Stimulated activated CD8-positive, alpha-beta memory T cell treated with anti-CD3 and anti-CD28 coated beads, Interleukin-12 subunit alpha, Interleukin-12 subunit beta, amount 100 ng/mL, for 4 hours (primary cell): Measurements from ENCODE around the gene SLC35E2B.
A peak's percentile ranks its signal among the peaks of the same experiment; 100 is the strongest.
"Not testable (repeated sequence)": the region's sequence is repeated elsewhere in the genome, so short reads cannot be mapped to it uniquely, and the experiment has no call there.

Source experiments
- DNase-seq: peaks from one replicate; pipeline ENCODE4 v3.0.0-alpha.2; 2020; ENCODE audit warnings: low read depth

The SLC35E2B gene

DNA sequence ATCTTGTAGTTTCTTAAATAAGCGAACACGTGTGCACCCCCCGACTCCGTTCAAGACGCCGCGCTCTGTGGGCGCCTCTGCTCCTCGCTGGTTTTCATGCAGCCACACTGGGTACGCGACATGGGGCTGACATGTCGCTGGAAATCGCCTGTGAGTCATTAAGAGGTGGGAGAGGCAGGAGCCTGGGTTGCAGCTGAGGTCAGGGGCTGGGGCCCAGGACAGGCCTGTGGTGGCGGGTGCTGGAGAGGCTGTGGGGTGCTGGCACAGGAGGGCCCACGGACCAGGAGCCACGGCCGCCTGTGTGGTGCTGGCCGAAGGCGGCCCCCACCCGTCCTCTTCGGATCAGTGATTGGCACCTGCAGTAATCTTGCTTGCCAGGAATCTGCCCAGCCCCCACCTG is 17.8 kb downstream of the SLC35E2B start:
- not testable (repeated sequence) for DNase-seq

DNA sequence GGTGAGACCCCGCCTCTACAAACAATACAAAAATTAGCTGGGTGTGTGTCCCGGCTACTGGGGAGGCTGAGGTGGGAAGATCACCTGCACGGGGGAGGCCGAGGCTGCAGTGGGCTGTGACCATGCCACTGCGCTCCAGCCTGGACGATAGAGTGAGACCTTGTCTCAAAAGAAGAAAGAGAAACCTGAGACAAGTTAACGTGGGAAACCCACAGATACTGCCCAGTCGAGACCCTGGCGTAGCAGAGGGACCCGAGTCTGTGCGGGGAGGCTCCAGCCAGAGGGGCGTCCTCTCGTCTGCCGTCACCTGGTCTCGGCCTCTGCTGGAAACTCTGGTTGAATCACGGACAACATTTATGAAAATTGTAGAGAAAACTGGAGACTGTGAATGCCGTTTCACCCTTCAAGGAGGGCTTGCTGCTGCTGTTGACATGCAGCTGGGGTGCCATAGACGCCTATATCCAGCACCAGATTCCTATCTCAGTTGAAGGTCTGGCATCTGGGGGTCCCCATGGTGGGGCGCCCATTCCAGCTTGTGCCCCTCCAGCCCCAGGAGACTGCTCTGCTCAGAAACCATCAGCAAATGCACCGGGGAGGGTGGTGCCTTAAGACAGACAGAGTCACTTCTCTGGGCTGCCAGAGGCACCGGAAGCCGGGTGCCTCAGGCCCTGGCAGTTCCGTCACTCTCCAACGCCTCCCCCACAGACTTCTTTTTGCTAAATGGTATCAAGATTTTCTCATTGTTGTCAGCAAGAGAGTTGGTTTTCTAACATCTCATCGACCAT is 20.2 kb downstream of the SLC35E2B start:
- no peak for DNase-seq

DNA sequence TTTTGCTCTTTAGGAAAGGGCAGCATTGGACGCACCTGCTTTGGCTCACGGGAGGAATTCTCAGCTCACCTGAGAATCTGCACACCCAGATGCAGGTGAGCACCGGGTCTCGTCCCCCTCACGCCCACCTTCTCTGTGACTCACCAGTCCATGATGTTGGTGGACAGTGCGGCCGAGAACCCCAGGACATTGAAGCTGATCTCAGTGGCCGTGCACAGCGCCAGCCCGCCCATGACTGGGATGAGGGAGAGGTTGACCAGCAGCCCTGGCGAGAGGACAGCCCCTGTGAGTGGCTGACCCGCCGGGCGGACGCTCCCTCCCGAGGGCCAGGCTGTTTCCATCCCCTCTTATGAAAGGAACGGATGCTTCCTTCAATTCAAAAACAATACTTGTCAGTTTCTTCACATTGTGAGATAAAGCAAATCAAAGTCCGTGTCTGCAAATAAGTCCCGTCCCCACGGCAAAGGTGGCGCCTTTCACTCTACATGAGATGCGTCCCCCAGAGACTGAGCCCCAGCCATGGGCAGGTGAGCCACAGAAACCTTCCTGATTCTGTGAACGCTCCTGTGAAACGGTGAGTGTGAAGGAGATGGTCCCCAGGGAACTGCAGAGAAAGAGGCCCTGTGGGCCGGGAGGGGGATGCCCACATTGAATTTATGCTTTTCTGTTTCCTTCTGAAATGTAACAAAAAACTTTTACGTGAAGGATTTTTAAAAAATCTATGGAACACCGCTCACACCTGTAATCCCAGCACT is 21.1 kb downstream of the SLC35E2B start:
- no peak for DNase-seq

DNA sequence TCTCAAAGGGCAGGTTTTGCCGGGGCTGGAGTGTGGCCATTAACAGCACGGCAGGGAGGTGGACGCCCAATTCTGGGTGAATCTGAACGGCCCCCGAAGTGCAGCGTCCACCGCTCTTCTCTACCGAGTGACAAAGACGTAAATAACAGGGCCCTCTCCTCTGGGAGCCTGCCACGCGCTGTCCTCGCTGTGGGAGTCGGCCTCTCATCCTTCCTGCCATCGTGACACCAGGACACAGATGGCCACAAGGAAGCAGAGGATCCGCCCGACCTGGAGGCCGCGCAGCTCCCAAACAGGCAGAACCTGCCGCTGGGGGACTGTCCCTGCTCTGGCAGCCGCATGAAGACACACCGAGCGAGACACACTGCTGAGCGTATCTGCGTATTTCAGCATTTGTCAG is 21.7 kb downstream of the SLC35E2B start:
- no peak for DNase-seq

DNA sequence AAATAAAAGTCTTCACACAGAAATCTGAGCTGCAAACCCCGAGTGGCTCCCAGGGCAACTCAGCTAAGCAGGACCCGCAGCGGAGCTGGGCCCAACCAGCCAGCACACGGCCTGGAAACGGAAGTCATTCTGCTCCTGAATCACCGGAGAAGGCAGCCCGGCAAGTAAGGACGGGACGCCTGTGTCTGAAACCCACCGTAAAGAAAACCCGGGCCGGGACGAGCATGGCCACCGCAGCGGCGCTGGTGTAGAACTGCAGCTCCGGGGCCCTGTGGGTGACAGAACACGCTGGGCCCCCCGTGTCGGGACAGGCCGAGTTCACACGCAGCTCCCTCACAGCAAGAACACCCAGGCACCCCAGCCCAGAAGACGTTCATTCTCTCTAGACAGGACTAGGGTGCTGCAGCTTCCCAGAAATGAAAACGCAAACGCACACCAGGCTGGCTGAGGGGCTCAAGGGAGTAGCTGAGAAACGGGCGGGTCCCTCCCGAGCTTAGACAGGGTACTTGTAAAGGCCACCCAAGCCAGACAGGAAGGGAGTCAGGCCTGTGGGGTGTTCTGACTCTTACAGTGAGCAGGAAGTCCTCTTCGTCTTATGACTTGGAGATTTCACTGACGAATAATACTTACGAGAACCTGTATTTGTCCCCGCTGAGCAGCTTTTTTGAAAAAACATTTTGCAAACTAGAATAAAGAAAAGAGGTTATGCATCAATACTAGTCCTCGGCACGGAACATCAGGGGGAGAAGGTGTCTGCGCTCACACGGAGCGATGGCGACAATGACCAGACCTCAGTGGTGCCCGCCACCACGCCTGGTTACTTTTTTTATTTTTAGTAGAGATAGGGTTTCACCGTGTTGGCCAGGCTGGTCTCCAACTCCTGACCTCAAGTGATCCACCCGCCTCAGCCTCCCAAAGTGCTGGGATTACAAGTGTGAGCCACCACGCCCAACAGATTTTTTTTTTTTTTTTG is 22.8 kb downstream of the SLC35E2B start:
- no peak for DNase-seq

DNA sequence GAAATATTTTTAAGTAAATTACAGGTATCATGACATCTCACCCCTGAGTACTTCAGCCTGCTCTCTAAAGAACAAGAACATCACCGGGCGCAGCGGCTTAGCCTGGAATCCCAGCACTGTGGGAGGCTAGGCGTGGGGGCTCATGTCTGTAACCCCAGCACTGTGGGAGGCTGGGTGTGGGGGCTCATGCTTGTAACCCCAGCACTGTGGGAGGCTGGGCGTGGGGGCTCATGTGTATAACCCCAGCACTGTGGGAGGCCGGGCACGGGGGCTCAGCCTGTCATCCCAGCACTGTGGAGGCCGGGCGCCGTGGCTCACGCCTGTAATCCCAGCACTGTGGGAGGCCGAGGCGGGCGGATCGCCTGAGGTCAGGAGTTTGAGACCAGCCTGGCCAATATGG is 26.1 kb downstream of the SLC35E2B start:
- DNase-seq, result no peak

DNA sequence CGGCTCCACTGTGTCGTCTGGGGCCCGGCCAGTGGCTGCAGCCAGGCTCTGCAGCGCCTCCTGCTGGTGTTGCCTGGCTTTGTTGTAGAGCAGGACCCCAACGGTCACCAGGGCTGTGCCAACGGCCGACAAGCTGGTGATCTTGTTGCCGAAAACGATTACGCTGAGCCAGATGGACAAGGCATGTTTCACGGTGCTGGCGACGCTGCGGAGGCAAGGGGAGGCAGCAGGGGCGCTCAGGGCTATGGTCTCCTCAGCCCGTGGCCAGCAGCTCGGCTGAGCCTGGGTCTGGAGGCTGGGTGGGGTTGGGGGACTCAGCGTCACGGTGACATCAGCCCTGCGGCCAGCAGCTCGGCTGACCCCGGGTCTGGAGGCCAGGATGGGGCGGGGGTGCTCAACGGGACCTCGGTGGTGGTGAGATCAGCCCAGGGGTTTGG is 26.8 kb downstream of the SLC35E2B start:
- DNase-seq, result no peak

DNA sequence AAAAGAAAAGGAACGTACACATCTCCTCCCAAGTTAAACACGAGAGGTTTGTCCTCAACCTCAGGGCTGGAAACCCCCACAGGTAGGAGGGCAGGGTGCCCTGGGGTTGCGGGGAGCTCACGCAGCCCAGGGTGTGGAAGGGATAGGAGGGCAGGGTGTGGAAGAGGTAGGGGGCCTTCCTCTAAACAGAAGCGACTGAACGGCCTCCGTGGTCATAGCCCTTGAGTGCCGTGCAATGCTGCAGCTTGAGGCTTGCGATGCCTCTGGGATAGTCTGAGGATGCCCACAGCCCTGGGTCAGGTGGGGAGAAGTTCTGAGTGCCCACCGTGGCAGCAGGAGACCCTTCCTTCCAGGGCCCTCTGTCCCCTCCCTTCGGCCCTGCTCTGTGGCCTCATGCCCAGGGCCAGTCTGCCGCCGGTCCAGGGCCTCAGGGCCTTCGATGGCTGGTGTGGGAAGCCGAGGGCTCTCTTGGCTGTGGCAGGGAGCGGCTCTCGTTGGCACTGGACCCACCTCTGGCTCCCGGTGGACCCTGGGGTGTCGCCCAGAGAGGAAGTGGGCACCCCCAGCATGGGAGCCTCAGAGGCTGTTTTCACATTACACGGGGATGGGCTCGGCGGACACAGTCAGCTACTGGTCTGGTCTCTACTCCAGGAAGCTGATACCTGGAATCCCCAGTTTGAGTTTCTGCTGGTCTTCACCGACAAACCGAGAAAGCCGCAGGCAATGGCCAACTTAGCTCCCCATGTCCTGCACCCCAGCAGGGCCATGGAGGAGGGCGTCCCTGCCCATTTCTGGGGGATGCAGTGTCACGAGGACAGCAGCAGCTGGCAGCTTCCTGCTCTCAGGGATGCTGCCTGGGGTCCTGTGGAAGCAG is 27.4 kb downstream of the SLC35E2B start:
- no peak for DNase-seq

DNA sequence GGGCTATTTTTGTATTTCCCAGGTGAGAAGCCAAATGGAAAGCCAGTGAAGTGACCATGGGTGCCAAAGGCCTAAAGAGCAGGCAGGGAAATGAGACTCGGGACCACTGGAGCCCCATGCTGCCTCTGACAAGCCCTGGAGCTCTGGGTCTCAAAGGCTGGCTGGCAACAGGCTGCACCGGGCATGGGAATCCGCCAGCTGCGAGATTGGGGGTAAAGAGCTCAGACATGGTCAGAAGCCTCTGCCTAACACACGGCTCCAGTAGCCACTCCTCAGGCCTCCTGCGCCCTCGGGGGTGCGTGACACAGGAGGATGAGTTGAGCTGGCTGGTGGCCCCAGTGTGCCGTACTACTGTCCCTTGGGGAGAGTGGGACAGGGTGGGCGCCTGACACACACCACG is 28.3 kb downstream of the SLC35E2B start:
- DNase-seq, result not testable (repeated sequence)

DNA sequence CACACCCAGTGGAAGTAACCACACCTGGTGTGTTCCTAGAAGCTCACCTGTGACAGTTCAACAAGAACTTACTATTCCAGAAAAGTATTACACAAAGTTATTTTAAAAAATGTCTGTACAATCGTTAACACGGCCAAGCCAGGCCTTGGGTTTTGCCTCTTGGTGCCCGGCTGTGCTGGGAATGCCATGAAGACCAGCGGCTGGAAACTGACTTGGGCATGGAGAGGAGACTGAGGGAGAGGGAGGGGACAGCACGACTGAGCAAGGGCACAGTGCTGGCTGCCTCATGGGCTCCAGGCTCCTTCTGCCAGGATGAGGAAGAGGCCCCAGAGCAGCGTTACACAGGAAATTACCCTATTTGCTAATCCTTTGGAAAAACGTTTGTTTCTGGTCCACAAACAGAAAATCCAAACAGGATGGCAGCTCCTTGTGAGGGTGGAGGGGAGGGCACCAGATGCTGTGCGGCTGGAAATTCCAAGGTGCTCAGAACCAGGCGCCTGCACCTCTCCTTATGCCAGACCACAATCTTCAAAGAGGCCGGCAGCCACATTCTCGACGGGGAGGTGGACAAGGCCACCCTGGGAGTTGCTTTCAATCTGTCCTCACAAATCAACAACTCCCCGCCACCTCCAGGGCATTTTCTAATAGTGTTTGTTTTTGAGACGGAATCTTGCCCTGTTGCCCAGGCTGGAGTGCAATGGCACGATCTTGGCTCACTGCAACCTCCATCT is 29.6 kb downstream of the SLC35E2B start:
- not testable (repeated sequence) for DNase-seq

DNA sequence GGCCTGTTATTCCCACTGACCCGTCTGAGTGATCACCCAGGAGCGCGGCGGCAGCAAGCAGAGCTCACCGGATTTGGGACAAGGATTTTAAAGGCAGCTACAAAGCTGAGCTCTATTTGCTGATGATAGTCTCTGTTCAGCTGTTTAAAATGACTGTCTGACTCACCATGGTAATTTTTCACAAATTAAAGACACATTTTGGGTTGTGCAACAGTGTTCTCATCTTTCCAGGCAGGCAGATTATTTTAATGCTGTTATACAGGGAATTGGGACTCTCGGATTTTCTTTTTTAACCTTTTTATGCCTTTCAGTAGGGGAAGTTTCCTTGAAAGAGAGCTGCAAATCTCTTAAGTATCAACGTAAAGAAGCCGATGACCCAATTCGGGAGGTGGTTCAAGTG is 30.2 kb downstream of the SLC35E2B start:
- DNase-seq, result not testable (repeated sequence)

DNA sequence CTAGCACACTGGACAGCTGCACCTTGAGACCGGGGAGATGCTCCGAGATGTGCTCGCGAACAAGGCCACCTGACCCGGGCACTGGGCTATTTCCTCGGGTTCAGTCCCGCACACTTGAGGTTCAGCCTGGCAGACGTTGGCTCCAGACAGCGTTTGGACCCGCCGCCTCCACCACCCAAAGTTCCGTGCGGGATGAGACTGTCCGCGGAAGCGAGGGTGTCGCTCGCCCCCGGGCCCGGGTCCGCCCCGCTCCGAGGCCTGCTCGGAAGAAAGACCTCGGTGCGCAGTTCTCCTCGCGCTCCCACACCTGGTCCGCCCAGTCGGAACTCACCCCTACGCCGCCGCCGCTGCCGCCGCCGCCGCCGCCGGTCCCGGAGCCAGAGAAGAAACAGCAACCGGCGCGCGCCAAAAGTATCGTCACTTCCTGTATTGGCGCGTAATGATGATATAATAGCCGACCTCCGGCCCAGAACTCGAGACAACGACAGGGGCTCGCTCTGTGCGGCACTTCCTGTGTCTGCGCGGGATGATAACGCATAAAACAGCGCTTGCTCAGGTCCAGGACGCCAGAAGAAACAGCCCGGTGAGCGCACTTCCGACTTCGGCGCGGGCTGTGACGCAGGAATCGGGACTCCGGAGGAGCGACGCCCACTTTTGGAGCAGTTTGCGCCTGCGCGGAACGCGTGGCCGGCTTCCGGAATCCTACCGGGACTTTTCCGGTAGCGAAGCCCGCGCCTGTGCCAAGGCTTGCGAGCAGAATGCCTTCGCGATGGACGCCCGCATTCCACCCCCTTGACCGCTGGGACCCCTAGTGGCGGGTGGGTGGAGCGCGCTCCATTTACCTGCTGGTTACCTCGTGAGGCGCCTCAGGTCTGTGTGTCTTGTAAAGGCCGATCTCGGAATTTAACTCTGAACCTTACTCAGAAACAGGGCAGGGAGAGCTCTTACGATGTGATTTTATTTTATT is 33.7 kb downstream of the SLC35E2B start, which contains the start of gene CDK11B:
Gene CDK11B, minus strand, starts transcription at position 422 of the 967 bp plus-strand sequence. CDS start 1,519 bp downstream, outside the sequence.
- DNase-seq, result peak; percentile 92

DNA sequence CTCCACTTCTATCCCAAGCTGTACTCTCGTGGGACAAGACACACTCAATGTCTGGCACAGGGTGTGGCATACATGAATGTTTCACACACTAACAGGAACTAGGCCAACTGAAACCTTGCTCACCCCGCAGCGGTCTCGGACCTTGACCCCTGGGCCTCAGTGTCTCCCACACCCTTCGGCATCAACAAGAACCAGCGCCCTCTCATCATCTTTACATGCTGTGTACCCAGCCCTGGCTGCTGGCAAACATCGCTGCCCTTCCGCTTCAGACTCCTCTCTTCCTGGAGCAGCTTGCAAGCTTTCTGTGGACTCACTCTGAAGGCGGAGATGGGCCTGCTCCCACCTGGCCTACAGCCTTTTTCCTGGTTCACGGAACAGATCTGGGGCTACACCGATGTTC is 44.3 kb downstream of the SLC35E2B start:
- not testable (repeated sequence) for DNase-seq

DNA sequence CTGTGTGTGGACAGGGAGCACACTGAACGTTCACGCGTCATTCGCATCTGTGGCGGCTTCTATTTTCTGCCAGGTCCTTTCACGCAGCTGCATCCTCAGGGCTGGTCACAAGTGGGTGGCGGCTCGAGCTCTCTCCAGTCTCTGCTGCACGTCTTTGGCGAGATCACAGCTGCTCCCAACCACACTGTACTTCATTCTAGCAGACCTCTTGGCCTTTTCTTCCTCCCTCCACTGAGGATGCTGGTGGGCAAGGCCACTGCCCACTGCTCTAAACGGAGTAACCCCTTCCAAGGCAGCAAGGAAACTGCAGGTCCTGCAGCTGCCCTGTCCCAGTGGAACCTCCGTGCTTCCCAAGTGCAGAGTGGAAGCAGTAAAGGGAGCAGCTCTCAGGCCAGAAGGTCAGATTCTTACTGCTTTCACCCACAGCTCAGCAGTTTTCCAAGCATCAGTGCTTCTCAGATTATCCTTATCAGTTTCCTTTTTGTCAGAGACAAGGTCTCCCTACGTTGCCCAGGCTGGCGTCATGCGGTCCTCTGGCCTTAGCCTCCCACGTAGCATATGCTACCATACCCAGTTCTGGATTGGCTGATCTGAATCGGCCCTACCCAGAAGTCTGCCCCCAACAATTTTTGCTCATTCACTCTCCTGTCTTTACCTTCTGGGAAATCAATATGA is 44.9 kb downstream of the SLC35E2B start:
- DNase-seq, result not testable (repeated sequence)

DNA sequence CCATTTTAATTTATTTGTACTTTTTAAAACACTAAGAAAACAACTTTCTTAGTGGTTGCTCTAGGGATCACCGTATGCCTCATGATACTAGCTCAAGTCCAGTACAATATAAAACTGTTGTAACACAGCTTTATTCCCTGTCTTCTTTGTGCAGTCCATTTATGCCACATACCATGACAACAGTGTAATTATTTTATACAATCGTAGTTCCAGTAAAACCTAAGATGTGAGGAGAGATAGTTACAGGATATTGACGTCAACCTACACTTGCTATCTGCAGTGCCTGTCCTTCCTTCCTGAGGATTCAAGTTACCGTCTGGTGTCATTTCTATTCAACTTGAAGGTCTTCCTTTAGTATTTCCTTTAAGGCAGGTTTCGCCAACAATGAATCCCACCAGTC is 46.3 kb downstream of the SLC35E2B start:
- DNase-seq, result not testable (repeated sequence)

DNA sequence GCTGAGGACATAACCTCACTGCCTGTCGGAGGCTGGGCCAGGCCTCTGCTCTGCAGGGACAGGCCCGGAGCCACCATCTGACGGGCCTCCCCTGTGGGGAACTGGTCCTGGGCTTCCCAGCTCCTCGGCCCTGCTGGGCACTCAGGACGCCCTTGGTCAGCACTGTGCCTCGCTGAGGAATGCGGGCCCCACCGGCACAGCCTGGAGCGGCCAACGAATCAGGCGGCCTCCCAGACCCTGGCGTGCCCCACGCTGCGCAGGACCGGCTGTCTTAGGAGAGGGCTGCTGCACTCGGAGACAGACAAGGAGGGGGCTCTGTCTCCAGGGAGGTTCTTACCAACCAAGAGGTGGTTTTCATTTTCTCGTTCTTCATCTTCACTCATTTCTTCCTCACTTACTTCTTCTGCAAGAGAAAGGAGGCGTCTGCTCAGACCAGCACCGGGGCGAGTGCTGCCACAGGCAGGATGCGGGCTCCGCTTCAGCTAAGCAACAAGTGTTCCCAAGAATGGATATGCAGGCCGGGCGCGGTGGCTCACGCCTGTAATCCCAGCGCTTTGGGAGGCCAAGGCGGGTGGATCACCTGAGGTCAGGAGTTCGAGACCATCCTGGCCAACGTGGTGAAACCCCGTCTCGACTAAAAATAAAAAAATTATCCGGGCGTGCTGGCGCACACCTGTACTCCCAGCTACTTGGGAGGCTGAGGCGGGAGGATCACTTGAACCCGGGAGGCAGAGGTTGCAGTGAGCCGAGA is 51.7 kb downstream of the SLC35E2B start:
- DNase-seq, result not testable (repeated sequence)

DNA sequence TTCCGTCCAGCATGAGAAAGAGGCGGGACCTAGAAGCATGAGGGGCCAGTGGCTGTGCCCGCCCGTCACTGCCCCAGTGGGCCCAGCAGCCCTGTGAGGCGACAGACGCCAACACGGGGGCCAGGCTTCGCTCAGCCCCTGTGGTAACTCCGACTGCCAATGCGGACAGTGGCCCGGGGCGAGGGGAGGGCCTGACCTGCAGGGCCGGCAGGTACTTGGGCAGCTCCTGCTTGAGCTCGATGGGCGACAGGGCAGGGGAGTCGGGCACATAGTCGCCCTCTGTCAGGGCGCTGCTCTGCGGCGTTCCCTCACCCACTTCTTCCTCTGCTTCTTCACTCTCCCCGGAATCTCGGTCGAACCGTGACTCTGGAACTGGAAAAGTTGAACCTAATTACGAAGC is 52.5 kb downstream of the SLC35E2B start:
- not testable (repeated sequence) for DNase-seq

DNA sequence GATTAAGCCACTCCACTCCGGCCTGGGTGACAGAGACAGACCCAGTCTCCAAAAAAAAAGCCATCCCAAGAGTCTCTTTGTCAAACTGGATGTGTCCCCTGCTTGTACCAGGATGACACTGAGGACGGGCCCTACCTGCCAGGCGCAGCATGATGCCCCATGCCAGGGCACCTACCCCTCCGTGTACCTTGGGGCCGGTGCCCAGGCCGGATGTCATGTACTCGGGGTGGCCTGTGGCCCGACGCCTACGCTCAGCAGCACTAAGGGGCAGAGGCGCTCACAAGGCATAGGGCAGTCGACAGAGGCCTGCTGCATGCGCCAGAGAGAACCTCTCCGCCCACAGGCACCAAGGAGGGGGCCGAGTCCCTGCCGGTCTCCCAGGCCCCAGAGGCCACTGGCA is 53.2 kb downstream of the SLC35E2B start:
- not testable (repeated sequence) for DNase-seq
